Measurements from ENCODE around the gene TXNDC12. TPM values are rescaled to one million over a fixed set of nuclear protein-coding genes. Genes with fewer than 3 reads are reported as not detected.
A peak's percentile ranks its signal among the peaks of the same experiment; 100 is the strongest.
"Not testable (repeated sequence)": the region's sequence is repeated elsewhere in the genome, so short reads cannot be mapped to it uniquely, and the experiment has no call there.

TXNDC12 gene
- total RNA-seq, 1 donor from 2014 or later, result 15.3 TPM

DNA sequence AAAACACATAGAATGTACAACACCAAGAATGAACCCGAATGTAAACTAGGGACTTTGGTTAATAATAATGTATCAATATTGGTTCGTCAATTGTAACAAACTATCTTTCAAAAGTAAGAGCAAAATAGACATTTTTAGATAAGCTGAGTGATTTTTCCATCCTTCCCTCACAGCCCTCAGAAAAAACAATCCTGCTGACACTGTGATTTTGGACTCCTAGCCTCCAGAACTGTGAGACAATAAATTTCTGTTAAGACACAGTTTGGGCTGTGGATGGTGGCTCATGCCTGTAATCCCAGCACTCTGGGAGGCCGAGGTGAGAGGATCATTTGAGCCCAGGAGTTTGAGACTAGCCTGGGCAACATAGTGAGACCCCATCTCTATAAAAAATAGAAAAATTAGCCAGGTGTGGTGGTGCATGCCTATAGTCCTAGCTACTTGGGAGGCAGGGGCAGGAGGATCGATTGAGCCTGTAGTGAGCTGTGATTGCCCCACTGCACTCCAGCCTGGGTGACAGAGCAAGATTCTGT, 9.3 kb downstream of the TXNDC12 start:
- not testable (repeated sequence) for DNase-seq

DNA sequence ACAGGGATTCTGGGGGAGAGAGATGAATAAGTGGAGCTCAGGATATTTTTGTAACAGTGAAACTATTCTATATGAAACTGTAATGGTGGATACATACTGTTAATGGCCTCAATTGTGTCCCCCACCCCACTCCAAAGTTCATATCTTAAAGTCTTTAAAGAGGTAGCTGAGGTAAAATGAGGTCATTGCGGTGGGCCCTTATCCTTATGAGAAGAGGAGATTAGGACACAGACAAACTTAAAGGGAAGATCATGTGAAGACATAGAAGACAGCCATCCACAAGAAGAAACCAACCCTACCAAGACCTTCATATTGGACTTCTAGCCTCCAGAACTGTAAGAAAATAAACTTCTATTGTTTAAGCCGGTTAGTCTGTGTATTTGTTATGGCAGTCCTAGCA, 9.8 kb downstream of the TXNDC12 start:
- no peak for DNase-seq

DNA sequence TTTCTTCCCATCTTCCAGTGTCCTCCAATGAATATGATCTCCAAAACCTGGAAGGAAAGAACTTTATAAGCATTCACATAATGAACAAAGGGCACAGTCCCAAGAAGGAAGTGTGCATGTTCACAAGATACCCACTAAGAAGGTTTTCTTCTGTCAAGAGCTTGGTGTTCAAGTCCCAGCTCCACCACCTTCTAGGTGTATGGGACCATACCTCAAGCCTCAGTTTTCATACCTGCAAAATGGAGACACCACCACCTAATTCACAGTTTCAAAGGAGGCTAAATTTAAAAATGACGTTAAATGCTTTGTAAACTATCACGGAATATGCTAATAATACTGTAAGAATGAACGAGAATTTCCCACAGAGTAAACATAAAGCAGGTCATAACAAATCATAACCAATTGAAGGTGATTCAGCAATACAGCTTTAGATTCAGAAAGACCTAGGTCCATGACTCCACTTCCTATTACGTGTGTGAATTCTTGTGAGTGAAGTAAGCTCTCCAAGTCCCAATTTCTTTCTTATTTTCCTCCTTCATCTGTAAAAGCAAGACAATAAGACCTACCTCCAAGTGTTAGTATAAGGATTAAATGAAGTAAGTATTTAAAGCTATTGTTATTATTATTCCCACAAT, 13.3 kb downstream of the TXNDC12 start:
- DNase-seq, result no peak

DNA sequence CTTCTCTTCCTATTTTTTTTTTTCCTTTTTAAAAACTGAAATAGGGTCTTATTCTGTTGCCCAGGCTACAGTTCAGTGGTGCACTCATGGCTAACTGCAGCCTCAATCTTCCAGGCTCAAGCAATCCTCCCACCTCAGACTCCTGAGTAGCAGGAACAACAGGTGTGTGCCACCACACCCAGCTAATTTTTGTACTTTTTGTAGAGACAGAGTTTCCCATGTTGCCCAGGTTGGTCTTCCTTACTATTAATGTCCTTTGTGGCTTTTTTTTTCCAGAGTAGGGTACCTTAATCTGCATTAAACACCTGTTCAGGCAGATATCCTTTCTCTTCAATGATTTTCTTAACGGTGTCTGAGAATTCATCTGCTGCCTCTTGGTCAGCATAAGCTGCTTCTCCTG, 17.1 kb downstream of the TXNDC12 start:
- DNase-seq, result no peak

DNA sequence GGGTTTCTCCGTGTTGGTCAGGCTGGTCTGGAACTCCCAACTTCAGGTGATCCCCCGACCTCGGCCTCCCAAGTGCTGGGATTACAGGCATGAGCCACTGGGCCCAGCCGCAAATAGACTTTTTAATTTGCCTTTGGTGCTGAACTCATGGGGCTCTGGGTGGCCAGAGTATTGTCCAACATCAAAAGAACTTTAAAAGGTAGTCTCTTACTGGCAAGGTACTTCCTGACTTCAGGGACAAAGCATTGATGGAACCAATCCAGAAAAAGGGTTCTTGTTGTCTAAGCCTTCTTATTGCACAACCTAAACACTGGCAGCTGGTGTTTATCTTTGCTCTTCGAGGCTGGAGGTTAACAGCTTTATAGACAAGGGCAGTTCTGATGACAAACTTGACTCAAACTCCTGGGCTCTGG, 17.6 kb downstream of the TXNDC12 start:
- DNase-seq, result no peak

DNA sequence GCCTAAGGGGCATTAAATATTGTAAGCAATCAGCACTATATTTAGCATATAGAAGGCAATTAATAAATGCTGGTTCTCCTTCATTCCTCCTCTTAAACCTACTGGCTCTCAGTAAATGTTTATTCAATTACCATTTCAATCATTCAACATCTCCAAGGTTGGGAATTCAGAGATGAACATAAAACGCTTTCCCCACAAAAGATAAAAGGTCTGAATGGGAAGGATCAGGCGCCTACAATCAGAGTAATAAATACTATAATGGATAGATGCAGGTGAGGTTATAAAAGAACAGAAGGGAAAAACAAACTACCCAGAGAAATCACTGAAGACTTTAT, 21.0 kb downstream of the TXNDC12 start:
- DNase-seq, result no peak

DNA sequence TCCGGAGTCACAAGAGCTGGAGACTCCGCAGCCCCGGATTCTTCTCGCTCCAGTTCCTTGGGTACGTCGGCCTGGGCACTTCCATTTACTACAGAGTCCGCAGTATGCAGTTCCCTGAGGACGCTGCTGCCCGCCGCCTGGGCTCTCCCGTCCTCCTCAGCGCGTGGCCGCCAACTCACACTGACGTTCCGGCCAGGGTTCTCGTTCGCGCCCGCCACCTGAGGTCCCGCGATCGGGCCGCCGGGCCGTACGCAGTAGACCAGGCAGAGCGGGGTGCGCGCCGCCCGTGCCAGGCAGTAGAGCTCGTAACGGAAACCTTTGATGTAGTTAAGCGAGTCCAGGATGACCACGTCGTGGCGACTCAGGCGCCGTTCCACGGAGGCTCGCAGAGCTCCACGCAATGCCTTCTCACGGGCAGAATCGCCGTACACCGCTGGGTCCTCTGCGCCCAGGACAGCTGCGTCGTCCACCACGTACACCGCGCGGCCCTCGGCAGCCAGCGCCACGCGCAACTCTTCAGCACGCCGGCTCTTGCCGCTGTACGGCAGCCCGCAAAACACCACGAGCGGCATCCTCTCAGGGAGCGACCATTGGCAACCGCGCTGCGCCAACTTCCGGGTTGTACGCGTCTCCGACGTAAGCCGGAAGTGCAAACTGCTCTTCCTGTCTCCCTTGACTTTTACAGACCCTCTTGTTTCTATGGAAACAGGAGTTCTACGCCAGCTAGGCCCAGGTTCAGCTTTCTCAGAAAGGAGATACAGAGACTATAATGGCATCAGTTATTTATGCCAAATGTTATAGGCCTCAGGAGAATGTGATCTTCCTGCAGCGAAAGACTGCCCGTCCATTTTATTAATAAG, 21.6 kb downstream of the TXNDC12 start, which contains the start of gene KTI12:
Gene KTI12, minus strand, starts transcription at position 621 of the 860 bp plus-strand sequence. Its CDS starts 49 bp downstream, at position 572.
- peak; percentile 83 for DNase-seq

DNA sequence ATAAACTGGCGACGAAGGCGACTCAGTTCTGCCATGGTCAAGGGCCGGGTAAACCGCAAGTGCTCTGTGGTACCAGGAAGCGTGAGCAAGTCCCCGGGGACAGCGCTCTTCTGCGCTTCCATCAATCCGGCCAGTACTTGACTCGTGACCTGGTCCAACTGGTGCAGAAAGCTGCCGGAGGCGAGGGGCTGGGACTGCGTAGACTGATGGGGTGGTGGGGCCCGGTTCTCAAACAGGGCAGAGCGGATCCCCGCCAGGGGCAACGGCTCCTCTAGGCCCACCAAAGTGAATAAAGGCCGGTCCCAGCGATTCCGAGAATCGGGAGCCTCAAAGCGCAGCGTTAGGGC, 22.2 kb downstream of the TXNDC12 start:
- peak; percentile 13 for DNase-seq

DNA sequence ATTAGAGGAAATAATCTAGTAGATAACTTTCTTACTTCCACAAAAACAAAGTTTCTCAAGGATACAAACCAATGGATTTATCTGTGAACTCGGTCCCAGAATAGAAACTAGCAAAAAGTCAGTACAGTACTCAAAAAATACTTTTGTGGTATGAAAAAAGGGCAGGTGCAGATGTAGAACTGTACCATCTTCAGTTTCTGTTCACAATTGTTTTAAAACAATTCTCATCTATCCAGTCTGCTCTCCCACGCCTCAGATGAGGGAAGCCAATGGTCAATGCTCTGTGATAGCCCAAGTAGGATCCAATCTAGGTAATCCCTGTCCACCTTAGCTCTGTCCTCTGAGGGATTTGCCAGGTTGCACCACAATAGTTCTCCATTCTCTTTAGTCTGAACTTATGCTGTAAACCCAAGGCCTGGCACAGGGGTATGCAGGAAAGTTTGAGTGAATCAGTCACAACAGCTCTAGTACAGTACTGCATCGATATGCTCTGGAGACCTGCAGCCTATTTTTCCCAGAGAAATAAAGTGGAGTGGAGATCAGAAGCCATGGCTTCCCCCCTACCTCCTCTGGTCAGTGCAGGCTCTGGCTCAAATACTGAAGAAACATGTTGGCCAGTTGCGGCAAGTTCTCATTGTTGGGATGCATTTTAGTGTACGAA, 22.7 kb downstream of the TXNDC12 start:
- no peak for DNase-seq

DNA sequence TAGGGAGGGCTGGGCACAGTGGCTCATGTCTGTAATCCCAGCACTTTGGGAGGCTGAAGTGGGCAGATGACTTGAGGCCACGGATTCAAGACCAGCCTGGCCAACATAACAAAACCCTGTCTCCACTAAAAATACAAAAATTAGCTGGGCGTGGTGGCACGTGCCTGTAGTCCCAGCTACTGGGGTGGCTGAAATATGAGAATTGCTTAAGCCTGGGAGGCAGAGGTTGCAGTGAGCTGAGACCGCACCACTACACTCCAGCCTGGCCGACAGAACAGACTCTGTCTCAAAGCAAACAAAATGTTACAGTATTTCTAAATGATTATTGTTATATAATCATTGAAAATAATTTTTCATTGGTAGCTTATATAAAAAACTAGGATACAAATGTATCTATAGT, 26.2 kb downstream of the TXNDC12 start:
- not testable (repeated sequence) for DNase-seq

DNA sequence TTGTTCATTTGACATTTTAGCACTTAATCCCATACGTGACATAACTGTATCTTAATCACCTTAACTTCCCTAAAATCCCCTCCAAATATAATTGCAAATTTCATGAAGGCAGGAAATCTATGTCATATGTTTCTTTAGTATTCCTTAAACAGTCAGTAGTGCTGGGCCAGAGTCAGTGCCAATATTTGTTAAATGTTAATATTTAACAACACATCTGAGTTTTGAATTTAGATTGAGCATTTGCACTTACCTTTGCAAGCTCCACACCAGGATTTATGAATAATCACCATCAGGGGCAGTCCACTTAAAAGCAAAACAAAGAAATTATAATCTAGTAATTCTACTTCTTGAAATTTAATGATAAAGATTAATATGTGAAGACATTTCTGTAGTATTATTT, 26.7 kb downstream of the TXNDC12 start:
- no peak for DNase-seq

DNA sequence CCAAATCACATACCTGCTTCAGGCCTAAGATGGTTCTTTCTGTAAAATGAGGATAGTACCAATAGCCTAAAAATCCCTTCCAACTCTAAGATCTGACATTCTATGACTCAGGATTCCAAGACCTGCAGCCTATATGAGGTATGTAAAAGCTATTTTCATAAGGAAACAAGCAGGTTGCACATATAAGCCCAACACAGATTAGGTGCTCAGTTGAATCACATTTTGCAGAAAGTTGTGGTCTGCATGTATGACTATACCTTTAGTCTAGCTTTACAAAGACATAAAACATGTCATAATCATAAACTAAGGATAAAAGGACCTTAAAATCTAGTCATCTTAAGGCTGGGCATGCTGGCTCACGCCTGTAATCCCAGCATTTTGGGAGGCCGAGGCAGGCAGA, 28.7 kb downstream of the TXNDC12 start:
- no peak for DNase-seq

DNA sequence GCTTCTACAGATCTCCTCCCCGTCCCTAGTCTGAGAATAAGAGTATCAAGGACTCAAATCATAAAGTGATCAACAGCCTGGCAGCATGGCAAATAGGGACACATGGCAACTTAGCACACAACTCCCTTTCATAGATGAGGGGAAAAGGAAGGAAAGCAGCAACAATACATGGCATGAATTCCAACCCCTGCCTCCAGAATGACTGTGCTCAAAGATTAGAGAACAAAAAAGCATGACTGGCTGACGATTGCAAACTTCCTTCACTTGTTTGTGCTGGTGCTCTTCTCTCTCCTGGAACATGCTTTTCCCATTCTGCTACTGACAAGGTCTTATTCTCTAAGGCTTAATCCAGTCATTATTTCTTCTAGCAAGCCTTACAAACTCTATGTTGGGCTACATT, 32.9 kb downstream of the TXNDC12 start:
- no peak for DNase-seq

DNA sequence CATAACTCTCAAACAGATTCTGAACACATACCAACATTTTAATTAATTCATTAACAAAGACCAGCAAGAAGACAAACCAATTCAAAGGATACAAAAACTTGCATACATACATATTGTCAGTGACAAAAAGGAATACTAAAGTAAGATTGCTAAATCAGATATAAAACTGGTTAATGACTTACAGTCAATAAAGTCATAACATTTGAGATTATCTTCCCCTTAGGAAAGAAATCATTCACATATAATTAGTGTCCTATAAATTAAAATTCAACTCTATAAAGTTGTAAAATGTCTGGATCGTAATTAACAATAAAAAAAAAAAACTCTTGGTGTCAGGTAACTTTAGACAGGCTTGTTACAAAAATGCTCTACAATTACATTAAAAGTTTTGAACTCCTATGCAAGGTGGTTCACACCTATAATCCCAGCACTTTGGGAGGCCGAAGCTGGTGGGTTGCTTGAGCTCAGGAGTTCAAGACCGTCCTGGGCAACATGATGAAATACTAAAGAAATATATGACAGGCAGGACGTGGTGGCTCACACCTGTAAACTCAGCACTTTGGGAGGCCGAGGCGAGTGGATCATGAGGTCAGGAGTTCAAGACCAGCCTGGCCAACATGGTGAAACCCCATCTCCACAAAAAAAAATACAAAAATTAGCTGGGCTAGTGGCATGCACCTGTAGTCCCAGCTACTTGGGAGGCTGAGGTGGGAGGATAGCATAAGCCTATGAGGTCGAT, 46.8 kb downstream of the TXNDC12 start:
- DNase-seq, result no peak

DNA sequence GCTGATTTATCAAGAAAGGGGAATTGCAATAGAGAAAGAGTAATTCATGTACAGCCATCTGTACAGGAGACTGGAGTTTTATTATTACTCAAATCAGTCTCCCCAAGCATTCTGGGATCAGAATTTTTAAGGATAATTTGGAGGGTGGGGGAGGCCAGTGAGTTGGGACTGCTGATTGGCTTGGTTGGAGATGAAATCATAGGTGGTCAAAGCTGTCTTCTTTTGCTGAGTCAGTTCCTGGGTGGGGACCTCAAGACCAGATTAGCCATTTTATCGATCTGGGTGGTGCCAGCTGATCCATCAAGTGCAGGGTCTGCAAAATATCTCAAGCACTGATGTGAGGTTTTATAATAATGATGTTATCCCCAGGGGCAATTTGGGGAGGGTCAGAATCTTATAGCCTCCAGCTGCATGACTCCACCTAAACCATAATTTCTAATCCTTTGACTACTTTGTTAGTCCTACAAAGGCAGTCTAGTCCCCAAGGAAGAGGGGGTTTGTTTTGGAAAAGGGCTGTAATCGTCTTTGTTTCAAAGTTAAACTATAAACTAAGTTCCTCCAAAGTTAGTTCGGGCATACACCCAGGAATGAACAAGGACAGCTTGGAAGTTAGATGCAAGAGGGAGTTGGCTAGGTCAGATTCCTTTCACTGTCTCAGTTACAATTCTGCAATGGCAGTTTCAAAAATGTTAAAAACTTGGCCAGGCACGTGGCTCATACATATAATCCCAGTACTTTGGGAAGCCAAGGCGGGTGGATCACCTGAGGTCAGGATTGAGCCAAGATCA, 47.6 kb downstream of the TXNDC12 start:
- no peak for DNase-seq

DNA sequence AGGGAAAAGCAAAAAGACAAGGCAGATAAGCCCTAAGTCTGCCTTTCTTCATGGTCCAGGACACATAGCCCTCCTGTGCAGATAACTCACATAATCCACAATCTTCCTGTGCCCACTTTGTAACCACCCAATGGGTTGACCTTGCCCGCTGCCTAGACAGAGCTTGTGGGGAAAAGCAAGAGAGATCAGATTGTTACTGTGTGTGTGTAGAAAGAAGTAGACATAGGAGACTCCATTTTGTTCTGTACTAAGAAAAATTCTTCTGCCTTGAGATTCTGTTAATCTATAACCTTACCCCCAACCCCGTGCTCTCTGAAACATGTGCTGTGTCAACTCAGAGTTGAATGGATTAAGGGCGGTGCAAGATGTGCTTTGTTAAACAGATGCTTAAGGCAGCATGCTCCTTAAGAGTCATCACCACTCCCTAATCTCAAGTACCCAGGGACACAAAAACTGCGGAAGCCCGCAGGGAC, 48.9 kb downstream of the TXNDC12 start:
- not testable (repeated sequence) for DNase-seq

DNA sequence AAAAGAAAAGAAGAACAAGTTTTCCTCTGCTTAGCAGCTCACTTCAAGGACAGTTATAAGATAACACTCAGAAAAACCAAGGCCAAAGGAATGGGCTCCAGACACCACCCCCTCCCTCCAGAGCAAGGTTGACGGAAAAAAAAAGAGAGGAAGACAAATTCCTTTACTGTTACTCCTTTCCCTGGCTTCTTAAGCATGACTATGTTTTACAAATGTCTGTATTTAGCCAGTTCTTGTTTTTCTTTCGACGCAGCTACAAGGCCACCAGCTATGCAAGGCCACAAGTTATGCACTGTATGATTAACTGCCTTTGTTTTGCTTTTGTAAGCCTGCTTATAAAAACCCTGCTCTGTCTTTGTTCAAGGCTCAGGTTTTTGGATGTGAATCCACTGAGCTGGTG, 49.4 kb downstream of the TXNDC12 start:
- DNase-seq, result not testable (repeated sequence)

DNA sequence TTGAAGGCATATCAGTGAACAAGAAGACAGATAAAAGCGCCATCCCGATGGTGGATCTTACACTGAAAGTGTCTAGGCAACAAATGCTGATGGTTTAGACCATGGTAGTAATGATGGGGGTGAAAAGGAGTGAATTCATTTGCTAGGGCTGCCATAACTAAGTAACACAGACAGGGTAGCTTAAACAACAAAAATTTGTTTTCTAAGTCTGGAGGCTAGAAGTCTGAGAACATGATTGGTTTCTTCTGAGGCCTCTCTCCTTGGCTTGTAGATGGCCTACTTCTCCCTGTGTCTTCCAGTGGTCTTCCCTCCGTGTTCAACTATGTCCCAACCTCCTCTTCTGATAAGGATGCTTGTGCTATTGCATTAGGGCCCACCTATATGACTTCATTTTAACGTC, 51.1 kb downstream of the TXNDC12 start:
- no peak for DNase-seq

DNA sequence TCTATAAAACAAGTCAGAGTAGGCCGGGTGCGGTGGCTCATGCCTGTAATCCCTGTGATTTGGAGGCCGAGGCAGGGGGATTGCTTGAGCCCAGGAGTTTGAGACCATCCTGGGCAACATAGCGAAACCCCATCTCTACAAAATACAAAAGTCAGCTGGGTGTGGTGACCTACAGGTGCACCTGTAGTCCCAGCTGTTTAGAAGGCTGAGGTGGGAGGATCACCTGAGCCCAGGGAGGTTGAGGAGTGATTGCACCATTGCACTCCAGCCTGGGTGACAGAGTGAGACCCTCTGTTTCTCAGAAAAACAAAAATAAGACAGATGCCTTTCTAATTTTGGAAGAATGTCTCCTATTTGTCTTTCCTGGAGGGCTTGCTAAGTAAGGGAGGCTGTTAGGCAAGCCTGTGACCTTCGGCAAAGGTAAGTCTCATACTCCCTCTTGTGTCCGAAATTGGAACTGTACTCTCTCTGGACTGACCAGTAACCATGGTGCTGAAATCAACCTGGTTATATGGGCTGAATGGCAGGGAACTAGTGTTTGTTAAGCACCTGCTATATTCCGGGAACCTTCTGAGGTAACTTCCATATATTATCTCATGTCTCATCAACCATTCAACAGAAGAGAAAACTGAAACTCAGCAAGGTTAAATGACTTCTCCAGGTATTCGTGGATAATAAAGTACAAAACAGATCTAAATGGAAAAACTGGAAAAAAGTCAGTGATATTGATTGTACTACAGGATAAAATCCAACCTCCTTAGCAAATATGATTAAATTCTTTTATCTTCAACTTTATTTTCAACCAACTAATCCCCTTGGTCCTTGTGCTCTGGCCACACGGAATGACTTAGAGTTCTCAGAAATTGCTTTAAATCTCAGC, 52.7 kb downstream of the TXNDC12 start:
- no peak for DNase-seq

DNA sequence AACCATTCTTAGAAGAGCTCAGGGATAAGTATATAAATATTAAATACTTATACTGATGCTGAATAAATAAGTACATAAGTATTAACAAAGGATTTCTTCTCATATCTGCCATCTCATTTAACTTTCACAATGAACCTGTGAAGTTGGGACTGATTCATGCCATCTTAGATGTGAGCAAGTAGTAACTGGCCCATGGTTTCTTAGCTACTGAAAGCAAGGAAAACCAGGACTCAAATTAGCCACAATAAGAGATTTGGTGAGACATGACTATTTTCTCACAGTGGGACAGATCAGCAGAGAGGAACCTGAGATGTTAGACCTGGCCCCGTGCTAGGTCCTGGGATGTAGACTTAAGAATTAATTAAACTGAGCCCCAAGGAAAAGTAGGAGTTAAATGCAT, 56.3 kb downstream of the TXNDC12 start:
- no peak for DNase-seq

All from occipital lobe (tissue), 2 donors.